Kidney tubule cell (primary cell): ENCODE results near the gene ESR2.
"Not testable (repeated sequence)": the region's sequence is repeated elsewhere in the genome, so short reads cannot be mapped to it uniquely, and the experiment has no call there.

Experiments
- DNase-seq: peaks from one replicate; pipeline ENCODE4 v3.0.0-alpha.2; 2018; ENCODE audit warnings: low spot score

The ESR2 gene

GRCh38 chr14:64293976-64294671 is at the start of gene ESR2:
TSS of gene ESR2 (minus strand) at chr14:64294371. CDS start at chr14:64282985, 11,386 bp downstream.
- DNase-seq, result no peak

DNA sequence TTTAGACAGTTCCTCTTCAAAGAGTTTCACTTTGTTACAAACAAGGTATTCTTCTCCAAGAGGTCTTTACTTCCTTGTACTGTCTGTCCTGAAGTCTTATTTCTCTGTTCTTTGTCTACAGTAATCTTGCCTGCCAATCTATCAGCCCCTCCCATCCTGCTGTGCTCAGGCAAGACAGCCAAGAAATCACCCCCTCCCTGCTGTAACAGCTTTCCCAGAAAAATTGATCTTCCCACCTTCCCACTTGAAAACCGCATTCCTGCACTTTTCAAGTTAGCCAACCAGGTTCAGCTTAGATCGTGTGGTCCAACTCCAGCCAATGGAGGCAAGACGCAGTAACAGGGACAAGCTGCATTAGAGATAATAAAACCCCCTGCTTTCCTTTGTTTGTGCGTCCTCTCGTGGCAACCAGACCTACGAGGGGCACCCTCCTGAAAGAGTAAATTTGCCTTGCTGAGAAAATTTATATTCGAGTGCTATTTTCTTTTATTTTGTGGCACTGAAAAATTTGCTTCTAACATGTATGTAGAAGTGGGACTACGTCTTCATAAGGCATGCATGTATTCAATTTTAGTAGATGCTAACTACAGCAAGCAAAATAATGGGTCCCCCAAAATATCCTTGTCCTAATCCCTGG is 46.5 kb upstream of the ESR2 start:
- DNase-seq, result no peak

DNA sequence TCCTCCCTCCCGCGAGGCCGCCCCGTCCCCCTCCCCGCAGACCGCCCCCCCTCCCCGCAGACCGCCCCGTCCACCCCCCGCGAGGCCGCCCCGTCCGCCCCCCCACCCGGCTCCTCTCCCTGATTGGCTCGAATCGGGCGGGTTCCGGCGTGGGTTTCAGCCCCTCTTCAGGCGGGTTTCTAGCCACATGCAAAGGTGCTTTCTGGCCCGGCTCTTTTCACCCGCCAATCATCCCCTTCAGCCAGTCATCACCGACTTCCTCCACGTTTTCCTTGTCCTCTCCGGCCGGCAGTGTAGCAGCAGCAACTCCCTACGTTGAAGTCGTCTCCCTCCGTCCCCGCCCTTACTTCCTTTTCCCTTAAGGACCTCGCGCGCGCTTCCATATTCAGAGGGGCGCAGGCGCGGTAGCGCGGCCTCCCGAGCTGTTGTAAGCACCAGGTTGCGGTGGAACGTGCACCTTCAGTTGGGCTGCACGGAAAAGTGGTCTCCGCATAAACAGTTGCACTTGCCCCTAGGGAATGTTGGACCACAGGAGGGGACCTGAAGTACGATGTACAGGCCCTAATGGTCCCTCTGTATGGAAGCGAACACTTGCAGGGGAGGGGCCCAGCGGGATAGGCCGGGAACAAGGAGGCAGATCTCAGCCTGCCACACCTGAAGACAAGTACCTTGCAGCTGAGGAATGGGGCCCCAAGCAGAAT is 44.6 kb upstream of the ESR2 start:
- peak; percentile 99 for DNase-seq

DNA sequence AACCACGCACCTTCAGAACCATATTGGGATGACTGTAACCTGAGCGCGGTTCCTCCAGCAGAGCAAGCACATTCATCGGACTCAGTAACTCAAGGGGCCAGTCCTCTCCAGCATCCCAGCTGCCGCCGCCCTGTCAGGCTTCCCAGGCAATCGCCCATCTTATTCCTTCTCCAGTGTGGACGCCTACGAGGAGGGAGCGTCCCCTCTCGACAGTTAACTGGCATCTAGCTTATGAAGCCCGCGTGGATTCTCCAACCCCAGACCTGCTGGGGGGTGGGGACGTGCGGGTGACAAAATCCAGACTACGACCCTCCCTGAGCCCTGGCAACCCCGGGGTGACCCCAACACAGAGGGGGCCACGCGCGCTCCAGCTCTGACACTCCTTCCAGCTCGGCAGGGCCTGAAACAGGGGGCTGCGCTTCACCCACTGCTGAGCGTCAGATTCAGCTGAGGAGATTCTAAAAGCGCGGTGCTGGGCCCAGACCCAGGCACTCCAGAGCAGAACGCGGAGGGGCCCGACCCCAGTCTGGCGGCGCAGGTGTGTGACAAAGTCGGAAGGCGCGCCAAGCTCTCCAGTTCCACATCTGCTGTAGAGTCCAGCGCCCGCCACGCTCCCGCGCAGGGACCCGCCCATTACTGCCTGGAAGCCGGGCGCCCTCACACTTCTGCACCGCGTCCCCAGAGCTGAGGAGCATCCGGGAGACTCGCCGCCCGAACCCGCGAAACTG is 43.9 kb upstream of the ESR2 start:
- peak; percentile 65 for DNase-seq

DNA sequence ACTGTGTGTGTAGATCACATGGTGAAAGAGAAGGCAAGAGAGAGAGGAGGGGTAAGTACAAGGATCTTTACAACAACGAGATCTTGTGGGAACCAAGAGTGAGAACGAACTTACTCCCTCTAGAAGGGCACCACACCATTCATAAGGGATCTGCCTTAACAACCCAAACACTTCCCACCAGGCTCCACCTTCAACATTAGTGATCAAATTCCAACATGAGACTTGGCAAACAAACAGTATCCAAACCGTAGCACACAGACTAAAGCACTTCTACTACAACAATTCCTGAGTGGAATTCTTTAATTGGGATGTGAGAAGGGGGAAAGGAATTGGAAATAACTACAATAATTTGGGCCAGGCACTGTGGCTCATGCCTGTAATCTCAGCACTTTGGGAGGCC is 35.0 kb upstream of the ESR2 start:
- no peak for DNase-seq

GRCh38 chr14:64326502-64326901 is 32.3 kb upstream of the ESR2 start:
- no peak for DNase-seq

DNA sequence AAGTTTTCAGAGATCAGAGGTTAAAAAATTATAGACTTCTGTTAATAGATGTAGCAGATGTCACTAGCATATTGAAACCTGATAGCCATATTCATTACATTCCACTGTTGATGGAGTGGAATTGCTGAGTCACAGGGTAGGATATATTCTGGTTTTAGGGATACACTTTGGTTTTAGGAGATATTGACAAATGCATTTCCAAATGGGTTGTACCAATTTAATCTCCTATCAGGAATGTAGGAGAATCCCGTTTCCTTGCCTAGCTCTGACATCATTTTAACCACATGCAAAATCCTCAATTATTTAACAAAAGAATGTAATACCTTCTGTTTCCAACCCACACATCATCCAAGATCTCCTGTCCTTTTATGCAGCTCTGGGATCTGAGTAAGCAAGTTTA is 30.7 kb upstream of the ESR2 start:
- peak; percentile 11 for DNase-seq

DNA sequence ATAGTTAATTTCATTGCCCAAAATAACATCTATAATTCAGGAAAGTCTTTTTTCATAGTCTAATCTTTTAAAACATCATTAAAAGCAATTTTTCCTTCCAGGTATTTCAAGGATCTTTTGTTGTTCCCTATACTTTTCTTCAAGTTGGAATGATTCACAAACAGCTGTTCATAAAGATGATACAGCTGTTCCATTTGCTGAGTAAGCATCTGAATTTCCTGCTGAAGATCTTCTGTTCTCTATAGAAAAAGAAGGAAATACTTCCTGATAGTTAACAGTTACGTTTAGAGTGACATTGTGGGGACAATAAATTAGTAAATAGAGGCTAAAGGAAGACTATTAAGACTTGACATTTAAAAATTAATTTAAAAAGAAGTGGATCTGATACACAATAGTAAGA is 30.3 kb upstream of the ESR2 start:
- DNase-seq, result no peak

GRCh38 chr14:64320362-64320761 is 26.2 kb upstream of the ESR2 start:
- DNase-seq, result not testable (repeated sequence)

DNA sequence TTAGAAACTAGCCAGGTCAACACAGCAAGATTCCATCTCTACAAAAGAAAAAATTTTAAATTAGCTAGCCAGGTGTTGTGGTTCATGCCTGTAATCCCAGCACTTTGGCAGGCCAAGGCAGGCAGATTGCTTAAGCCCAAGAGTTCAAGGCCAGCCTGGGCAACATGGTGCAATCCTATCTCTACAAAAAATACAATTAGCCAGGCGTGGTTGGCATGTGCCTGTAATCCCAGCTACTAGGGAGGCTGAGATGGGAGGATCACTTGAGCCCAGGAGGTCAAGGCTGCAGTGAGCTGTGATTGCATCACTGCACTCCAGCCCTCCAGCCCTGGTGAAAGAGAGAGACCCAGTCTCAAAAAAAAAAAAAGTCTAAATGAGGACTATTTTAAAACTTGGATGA is 24.5 kb upstream of the ESR2 start:
- DNase-seq, result not testable (repeated sequence)

DNA sequence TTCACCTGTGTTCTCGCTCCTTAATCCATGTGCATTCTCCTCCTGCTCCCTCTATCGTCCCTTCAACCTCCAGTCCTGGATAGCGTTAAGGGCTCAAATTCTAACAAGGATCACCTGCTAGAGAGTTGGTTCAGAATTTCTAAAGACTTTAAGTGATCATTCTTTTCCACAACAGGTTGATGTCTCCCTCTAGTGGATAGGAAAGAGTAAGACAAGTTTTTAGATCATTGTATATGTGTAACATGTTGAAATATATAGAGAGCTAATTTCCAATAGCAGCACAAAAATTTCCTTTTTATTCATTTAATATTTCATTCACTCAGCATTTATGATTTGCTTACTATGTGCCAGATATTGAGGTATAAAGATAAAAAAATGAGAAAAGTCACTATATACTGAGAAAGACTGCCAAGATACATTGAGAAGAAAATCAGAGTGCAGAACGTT is 9.3 kb upstream of the ESR2 start:
- DNase-seq, result peak; percentile 70

- no peak for DNase-seq
Measured at GRCh38 chr14:64298773-64299172, 4.6 kb upstream of the ESR2 start.

DNA sequence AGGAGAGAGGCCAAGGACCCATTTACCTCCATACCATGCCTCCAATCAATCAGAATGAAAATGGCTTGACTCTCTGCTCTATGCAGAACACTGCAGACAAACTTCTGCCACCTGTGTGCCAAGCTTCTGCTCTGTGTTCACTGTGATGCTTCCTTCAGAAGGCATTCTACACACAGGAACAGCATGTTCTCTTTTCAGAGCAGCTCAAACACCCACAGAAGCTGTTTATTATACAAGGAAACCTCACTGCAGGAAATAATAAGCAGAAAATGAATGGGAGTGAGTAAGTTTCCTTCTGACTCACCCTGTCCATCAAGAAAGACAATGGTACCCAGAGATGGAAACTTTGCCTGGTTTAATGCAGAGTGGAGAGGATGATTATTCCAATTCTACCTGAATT is 2.4 kb upstream of the ESR2 start:
- DNase-seq, result peak; percentile 70

GRCh38 chr14:64294672-64295413 is 672 bp upstream of the ESR2 start:
- DNase-seq, result peak; percentile 45

- DNase-seq, result no peak
Measured at GRCh38 chr14:64292197-64292596, 2.0 kb downstream of the ESR2 start.

DNA sequence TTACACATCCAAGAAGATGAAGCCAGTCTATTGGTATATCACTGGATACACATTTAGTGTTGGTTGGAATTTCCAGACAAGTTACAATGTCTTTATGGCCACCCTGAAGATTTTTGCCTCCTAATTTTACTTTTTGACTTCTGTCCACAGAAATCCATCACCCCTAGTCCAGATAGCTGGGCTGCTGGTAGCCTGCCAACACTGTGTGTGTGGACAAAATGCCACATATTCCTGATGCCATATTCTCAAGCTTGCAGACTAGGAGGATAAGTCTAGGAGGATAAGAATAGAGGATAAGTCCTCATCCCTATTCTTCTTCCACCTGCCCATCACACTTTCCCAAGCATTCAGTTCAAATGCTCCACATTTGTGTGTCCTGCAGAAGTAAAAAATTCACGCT is 4.6 kb downstream of the ESR2 start:
- DNase-seq, result no peak

DNA sequence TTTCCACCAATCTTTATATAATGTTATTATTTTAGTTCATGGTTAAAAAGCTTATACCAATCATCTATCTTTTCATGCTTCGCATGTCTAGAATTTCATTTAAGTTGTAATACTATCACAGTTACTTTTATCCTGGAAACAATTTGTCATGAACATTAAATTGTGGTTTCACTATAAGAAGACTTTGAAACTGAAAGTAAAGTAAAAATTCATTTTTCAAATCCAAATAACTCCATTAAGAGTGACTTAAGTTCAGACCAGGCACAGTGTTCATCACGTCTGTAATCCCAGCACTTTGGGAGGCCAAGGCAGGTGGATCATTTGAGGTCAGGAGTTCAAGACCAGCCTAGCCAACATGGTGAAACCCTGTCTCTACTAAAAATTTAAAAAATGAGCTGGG is 12.4 kb downstream of the ESR2 start:
- DNase-seq, result no peak

DNA sequence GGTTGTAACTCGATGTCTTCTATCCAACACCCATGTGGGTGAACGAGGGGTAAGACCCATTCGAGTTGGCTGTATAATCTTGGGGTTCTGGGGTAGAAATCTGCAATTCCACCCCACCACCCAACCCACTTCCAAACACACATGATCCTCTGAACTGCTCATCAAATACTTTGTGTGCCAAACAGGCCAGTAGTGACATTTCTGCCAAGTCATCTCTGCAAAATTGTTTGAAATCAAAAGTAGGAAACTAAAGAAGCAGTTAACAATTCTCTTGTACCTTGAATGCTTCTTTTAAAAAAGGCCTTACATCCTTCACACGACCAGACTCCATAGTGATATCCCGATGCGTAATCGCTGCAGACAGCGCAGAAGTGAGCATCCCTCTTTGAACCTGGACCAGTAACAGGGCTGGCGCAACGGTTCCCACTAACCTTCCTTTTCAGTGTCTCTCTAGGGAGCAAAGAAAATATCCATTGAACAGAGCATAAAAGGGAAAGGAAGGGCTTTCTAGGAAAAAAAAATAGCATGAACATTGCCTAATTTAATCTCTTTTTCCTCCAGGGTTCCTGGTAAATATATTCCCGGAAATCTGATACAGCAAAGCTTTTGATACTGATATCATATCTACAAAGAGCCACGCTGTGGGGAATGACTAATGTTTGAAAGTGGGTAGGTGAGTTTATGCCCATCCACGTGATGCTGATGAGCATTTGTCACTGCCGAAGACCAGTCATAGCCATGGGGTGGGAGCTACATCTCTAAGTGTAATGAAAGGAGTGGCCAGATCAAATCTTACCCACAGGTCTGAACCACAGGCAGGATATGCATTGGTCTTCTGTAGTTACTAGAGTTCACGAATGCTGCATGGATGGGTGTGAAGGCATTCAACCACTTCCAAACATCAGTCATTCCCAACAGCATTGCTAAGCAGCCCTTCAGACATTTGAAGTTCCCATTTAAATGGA is 14.2 kb downstream of the ESR2 start:
- no peak for DNase-seq

DNA sequence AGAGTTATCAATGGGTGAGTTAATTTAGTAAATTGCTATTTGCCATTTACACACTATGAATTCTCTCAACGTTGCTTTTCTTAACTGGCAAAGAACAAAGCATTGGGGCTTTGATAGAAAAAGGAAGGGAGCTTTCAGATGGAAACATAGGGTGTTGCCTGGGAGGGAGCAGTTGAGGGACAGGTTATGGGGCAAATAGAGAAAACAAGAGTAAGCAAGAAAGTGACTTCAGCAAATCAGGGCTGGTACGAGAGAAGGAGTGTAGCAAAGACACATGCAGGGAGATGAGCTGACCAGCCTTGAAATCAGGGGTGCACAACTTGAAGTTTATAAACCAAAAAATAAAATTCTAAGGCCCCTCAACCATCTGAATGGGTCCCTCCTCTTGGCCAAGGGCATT is 15.7 kb downstream of the ESR2 start:
- no peak for DNase-seq

- DNase-seq, result no peak
Measured at GRCh38 chr14:64272019-64272418, 22.2 kb downstream of the ESR2 start.

DNA sequence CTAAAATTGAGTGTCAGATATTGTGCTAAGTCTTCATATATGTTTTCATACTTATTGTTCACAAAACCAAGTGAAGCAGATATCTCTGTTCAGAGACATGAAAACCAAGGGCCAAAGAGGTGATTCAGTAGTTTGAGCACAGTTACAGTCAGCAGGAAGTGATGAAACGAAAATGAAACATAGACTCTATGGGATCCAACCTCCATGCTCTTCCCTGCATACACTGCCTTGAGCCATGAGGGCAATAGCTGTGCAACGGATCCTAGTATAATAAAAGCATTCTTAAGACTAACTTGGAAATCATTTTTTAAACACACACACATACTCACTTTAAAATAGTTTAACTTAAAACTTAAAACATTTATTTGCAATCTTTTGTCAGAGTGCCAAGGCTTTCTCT is 27.9 kb downstream of the ESR2 start:
- DNase-seq, result peak; percentile 48
